Heart right ventricle (tissue), 16 donors: ENCODE results near the gene TBC1D13. TPM values are rescaled to one million over a fixed set of nuclear protein-coding genes. Genes with fewer than 3 reads are reported as not detected.
A peak's percentile ranks its signal among the peaks of the same experiment; 100 is the strongest.

Experiments used
- ATAC-seq, 8 donors: fragments of 200-7000 bp; cut with Tn5 transposase; one replicate each; pipeline ENCODE4 v1.9.1; 2020; ENCODE audit warnings: mild to moderate bottlenecking in 8 of 8, moderate library complexity in 8 of 8, moderate number of reproducible peaks in 1 of 8
- DNase-seq, 2 donors: peaks; one replicate each; pipeline ENCODE4 v3.0.0-alpha.2; 2020
- H3K27ac ChIP-seq, 10 donors: fragments of 200-600 bp; sonication (generic) in 2 of 10; one replicate each; pipeline versions ENCODE4 v1.5.0 to v1.8.0; 2020 to 2022; ENCODE audit warnings: mild to moderate bottlenecking in 3 of 10
- H3K27me3 ChIP-seq, 7 donors: fragments of 200-600 bp; one replicate each; pipeline ENCODE4 v1.8.0; 2021 to 2022; ENCODE audit warnings: mild to moderate bottlenecking in 2 of 7
- H3K36me3 ChIP-seq, 9 donors: fragments of 200-600 bp; sonication (generic) in 1 of 9; one replicate each; pipeline versions ENCODE4 v1.5.0 to v1.8.0; 2020 to 2022; ENCODE audit warnings: mild to moderate bottlenecking in 2 of 9
- H3K4me1 ChIP-seq, 9 donors: fragments of 200-600 bp; sonication (generic) in 1 of 9; one replicate each; pipeline versions ENCODE4 v1.5.0 to v1.8.0; 2020 to 2022; ENCODE audit warnings: mild to moderate bottlenecking in 4 of 9
- H3K4me3 ChIP-seq, 10 donors: fragments of 200-600 bp; sonication (generic) in 2 of 10; one replicate each; pipeline versions ENCODE4 v1.5.0 to v1.8.0; 2020 to 2022; ENCODE audit warnings: mild to moderate bottlenecking in 7 of 10, moderate library complexity in 2 of 10
- H3K9me3 ChIP-seq, 11 donors: fragments of 200-600 bp in 10 of 11; sonication (generic) in 2 of 11; one replicate each; pipeline versions ENCODE4 v1.5.0 to v1.8.0; 2013 to 2022; ENCODE audit warnings: mild to moderate bottlenecking in 2 of 11, control low read depth in 1 of 11, moderate library complexity in 1 of 11
- WGBS, 2 donors: extraction: QIAGEN DNeasy Blood & Tissue Kit; methylation state at CpG; one replicate each; pipeline ENCODE4 v1.1.7; 2013; ENCODE audit warnings: inconsistent platforms in 1 of 2; 5-methylcytosine and 5-hydroxymethylcytosine counted together
- intact Hi-C, 10 donors: fragments of 100-400 bp; cut with DNase I; formaldehyde crosslinking; loops; one replicate each; pipeline versions ENCODE4 v1.11.1 to v1.14.2; 2022
- polyA plus RNA-seq, 2 donors: library from polyadenylated mRNA; stranded (reverse); fragments of 200-250 nt; gene quantifications; one replicate each; pipeline ENCODE4 v1.2.3, GENCODE V29; 2013
- total RNA-seq, 10 donors: library from RNA; stranded (reverse); fragmentation: NEBNext Ultra II Directional in 3 of 10; extraction: Animal tissue kit (Norgen Biotek cat#: 25700) in 3 of 10; gene quantifications; one replicate each; pipeline versions ENCODE4 v1.2.1 to v1.2.4, GENCODE V29; 2021 to 2023
- TF ChIP-seq, protein P1 (sequence below), 9 donors: fragments of 200-600 bp; sonication (generic) in 2 of 9; IDR thresholded peaks; one replicate each; pipeline versions ENCODE4 v1.5.0 to v1.8.0; 2021 to 2022; ENCODE audit warnings: antibody characterized with exemption in 9 of 9, mild to moderate bottlenecking in 5 of 9, moderate library complexity in 1 of 9
- donor health status: Arrhythmogenic right ventricular cardiomyopathy.
- donor health status: ischemic (EF 13 %, LVEDD 7.1; RV severe dilation, severe dysfunction).
- donor health status: healthy with polysubstance abuse.
- donor health status: DM: no; HTN: yes; CAD: no.
- donor health status: DM: no; HTN: no; CAD: no.
- donor health status: ischemic (EF 25% LVEDD 6.9; RV normal size, moderate dysfunction).
- donor health status: ischemic (EF 25% LVEDD 5.7; RV mildly dilated, moderate dysfunction).
- donor health status: healthy.
- donor health status: DM: yes; HTN: yes; CAD: no.
- donor health status: Ischemic cardiomyopathy.
- donor health status: ischemic (EF 35%, LVEDD 5.7; RV mildly dilated, moderate dysfunction).
- donor health status: nonischemic (EF 11% LVEDD 7.7; RV severe dilation, severe dysfunction).
- donor health status: DM: yes; HTN: yes; CAD: no.
- donor health status: PGD.
- donor health status: ischemic (EF 29% LVEDD 5.4; RV normal size, mild dysfunction).
- donor health status: nonischemic (EF 23%, LVEDD 6.1; RV moderate dilation, normal function).

The TBC1D13 gene
- total and polyA plus RNA-seq, 12 donors, result 12.3 to 21.3 (median 17.4) TPM

GRCh38 chr9:128807827-128808226 lies 20.8 kb downstream of the TBC1D13 start:
- no peak overlapping the region for H3K27ac ChIP-seq
- H3K9me3 ChIP-seq, result no peaks in the 10 kb centered on the region
- H3K27me3 ChIP-seq, result no peaks in the 10 kb centered on the region
- TF ChIP-seq, protein P1, sequence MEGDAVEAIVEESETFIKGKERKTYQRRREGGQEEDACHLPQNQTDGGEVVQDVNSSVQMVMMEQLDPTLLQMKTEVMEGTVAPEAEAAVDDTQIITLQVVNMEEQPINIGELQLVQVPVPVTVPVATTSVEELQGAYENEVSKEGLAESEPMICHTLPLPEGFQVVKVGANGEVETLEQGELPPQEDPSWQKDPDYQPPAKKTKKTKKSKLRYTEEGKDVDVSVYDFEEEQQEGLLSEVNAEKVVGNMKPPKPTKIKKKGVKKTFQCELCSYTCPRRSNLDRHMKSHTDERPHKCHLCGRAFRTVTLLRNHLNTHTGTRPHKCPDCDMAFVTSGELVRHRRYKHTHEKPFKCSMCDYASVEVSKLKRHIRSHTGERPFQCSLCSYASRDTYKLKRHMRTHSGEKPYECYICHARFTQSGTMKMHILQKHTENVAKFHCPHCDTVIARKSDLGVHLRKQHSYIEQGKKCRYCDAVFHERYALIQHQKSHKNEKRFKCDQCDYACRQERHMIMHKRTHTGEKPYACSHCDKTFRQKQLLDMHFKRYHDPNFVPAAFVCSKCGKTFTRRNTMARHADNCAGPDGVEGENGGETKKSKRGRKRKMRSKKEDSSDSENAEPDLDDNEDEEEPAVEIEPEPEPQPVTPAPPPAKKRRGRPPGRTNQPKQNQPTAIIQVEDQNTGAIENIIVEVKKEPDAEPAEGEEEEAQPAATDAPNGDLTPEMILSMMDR (IDR thresholded peaks at IDR 0.05), result no peak
- intact Hi-C loops, result no loop called here
- peak in 1 of 8 donors; percentile 39 for ATAC-seq
- WGBS, 2 donors, result 80 to 92% methylated on average over 13 to 14 of the region's 14 CpGs
- no peak for DNase-seq
- no peaks in the 10 kb centered on the region for H3K4me1 ChIP-seq
- peaks cover 0 to 67% (median 35%) of the 10 kb centered on the region in 9 donors for H3K36me3 ChIP-seq
- no peak overlapping the region for H3K4me3 ChIP-seq

DNA sequence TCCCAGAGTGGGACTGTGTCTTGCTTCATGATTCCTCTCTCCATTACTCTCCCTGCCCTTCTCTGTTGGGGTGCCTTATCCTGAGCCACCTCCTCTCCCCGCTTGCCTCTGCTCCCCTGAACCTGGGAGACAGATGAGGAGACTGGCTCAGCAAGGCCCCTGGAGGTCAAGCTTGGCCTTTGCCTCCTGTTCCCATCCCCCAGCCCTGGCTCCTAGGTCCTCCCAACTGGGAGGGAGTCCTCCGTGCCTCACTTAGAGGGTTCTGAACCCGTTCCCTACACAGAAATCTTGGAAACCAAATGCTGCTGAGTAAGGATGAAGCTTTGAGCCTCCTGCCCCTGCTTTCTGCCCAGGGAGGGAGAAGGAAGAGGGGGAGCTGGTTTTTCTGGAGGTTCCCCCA lies 21.5 kb downstream of the TBC1D13 start:
- WGBS, 2 donors, result 90 to 92% methylated on average over 3 of the region's 3 CpGs
- H3K9me3 ChIP-seq, result no peaks in the 10 kb centered on the region
- no peaks in the 10 kb centered on the region for H3K4me1 ChIP-seq
- ATAC-seq (peak in 1 of 8 donors; percentile 23), DNase-seq (no peak)
- peaks cover 0 to 59% (median 28%) of the 10 kb centered on the region in 9 donors for H3K36me3 ChIP-seq
- H3K27me3 ChIP-seq, result no peaks in the 10 kb centered on the region
- intact Hi-C loops, result no loop called here
- H3K4me3 ChIP-seq, result no peak overlapping the region
- no peak overlapping the region for H3K27ac ChIP-seq
- TF ChIP-seq, protein P1 (IDR thresholded peaks at IDR 0.05), result no peak

DNA sequence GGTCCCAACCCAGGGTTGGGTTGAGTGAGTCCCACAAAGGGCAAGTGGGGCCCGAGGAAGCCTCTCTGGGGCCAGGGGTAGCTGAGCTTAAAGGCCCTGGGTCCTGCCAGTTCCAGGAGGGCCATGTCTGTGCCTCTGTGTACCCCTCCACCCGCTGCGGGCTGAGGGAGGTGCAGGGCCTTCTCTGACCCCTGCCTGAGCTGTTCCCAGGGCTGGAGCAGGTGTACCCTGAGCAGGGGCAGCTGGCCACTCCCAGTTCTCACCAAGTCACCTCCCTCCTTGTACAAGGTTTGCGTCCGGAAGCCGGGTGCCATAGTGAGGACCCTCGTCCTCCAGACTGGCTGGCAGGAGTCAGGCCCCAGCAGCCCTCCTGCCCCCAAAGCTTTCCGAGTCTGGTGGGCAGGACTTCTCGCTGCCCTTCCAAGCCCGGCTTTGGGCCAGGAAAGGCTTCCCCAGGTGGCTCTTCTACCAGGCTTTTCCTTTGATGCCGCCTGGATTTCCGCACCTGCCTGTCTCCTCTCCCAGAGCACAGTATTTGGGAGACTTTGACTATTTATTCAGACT lies 22.1 kb downstream of the TBC1D13 start:
- H3K9me3 ChIP-seq, result no peaks in the 10 kb centered on the region
- no peak overlapping the region for H3K27ac ChIP-seq
- TF ChIP-seq, protein P1 (IDR thresholded peaks at IDR 0.05), result no peak
- intact Hi-C loops, result no loop called here
- H3K4me3 ChIP-seq, result no peak overlapping the region
- DNase-seq, result no peak
- 94 to 95% methylated on average over 12 of the region's 12 CpGs for WGBS, 2 donors
- H3K4me1 ChIP-seq, result no peaks in the 10 kb centered on the region
- H3K36me3 ChIP-seq, result peaks cover 0 to 54% (median 23%) of the 10 kb centered on the region in 9 donors
- peak in 3 of 8 donors; percentile 29 to 60 (median 39) for ATAC-seq
- H3K27me3 ChIP-seq, result no peaks in the 10 kb centered on the region

DNA sequence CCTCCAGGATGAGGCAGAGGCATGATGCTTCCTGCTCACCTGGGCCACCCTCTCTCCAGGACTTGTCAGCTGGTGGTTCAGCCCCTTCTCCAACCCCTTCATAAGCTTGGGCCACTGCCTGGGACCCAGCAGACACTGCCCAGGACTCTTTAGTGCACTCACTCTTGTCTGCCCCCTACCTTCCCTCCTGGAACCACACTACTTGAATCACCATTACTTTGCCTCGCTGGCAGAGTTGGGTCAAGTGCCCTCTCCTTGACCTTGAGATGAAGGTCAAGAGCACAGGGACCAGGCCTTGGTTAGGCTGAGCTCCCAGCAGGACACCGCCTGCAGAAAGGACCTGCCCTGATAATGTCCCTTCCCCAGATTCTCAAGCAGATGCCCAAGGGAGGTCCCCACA lies 22.8 kb downstream of the TBC1D13 start:
- no peaks in the 10 kb centered on the region for H3K9me3 ChIP-seq
- no peaks in the 10 kb centered on the region for H3K27me3 ChIP-seq
- no peak overlapping the region for H3K4me3 ChIP-seq
- DNase-seq, result no peak
- TF ChIP-seq, protein P1 (IDR thresholded peaks at IDR 0.05), result no peak
- peaks cover 0 to 47% (median 21%) of the 10 kb centered on the region in 9 donors for H3K36me3 ChIP-seq
- no peak overlapping the region for H3K27ac ChIP-seq
- no peaks in the 10 kb centered on the region for H3K4me1 ChIP-seq
- WGBS, 2 donors, result 76 to 78% methylated on average over 2 of the region's 2 CpGs
- ATAC-seq, result peak in 4 of 8 donors; percentile 6 to 20 (median 16)
- intact Hi-C loops, result no loop called here
